ENCODE data around the gene GALNT1.

The GALNT1 gene

GRCh38 chr18:35662293-35663062 lies 80.9 kb downstream of the GALNT1 start:
- DNase-seq: no peak

- DNase-seq: no peak
Measured at GRCh38 chr18:35671966-35672603, 90.5 kb downstream of the GALNT1 start.

- DNase-seq: no peak
Measured at GRCh38 chr18:35672897-35673296, 91.4 kb downstream of the GALNT1 start.

DNA sequence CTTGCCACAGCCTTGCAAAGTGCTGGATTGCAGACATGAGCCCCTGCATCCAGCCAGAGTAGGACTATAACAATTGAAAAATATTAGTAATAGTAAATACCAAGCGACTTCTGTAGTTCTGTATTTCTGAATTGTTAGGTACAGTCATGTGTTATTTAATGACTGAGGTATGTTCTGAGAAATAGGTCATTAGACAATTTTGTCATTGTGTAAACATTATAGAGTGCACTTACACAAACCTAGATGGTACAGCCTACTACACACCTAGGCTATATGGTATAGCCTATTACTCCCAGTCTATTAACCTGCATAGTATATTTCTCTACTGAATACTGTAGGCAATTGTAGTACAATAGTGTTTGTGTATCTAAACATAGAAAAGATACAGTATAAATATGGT lies 92.1 kb downstream of the GALNT1 start:
- DNase-seq: no peak

GRCh38 chr18:35680139-35680551 lies 98.6 kb downstream of the GALNT1 start:
- no peak for DNase-seq

GRCh38 chr18:35682281-35682867 lies 100.8 kb downstream of the GALNT1 start:
- no peak for DNase-seq

GRCh38 chr18:35683021-35683420 lies 101.5 kb downstream of the GALNT1 start:
- no peak for DNase-seq

DNA sequence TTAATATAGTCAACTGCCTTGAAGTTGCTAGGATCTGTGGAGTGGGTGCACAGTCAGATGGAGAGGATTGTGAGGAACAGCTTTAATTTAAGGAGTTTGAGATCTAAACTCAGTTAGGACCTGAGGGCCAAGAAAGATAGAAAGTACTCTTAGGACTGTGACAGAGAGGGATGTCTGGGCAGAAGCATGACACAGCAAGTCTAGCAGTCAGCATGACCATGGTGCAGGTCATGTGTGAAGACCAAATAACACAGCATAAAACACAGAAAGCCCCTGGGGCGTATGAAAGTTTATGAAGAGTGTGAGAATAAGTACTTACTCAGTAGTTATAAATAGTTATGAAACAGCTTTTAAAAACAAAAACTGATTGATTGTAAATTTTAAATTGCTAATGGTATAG lies 107.2 kb downstream of the GALNT1 start:
- no peak for DNase-seq

DNA sequence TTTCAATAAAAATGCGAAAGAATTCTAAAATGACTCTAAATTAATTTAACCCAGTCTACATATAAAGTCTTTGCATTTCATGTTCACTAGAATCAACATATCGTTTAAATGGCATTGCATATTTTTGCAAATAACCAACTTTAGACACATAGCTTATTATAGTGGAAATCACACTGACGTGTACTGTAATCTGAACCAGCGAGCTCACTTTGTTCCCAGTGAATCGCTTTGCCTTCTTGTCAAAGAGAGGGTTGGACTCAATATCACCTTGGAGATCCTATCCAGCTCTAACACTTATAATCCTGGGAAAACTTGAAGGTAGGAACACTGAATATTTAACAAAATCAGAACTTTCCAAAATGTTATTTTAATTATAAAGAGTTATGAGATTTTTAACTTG lies 108.2 kb downstream of the GALNT1 start:
- DNase-seq: no peak

DNA sequence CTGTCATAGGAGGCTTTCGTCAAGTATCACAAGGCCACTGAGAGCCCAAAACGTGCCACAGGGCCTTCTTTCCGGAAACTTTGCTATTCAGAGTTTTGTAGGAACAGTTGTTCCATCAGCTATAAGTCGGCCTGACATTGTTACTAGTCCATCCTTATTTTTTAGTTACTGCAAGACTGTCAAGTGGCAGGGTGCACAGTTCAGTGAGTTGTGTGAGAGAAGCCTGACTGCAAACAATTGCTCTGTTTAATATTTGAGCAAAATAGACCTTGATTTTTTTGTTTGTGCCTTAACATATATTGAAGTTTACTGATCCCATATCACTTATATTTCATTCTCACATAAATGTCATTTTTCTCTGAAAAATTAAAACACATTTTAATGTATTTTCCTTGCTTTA lies 110.1 kb downstream of the GALNT1 start:
- DNase-seq: no peak

DNA sequence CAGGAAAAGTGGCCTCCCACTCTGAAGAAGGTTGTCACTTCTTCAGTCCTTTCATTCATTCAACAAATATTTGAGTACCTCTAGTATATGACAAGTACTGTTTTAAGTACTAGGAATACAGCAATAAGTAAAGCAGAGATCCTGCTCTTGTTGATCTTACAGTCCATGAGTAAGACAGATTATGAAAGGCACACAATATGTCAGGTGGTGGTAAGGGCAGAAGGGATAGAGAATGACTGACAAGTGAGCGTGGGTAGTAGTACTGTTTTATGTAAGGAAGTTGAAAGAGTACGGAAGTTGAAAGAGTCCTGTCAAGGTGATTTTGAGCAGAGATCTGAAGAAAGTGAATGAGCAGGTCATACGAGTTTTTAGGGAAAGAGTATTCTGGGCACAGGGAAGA lies 111.3 kb downstream of the GALNT1 start:
- no peak for DNase-seq

GRCh38 chr18:35693829-35694228 lies 112.3 kb downstream of the GALNT1 start:
- no peak for DNase-seq

DNA sequence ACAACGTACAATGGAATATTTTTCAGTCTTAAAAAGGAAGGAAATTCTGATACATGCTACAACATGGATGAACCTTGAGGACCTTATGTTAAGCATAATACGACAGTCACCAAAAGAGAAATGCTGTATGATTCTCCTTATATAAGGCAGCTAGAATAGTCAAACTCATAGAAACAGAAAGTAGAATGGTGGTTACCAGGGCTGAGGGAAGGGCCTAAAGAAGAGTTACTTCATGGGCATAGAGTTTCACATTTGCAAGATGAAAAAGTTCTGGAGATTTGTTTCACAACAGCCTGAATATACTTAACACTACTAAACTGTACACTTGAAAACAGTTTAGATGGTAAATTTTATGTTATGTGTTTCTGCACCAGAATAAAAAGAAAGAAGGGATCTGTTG lies 113.3 kb downstream of the GALNT1 start:
- no peak for DNase-seq

- DNase-seq: peak in 1 of 56 donors; percentile 43
Measured at GRCh38 chr18:35695384-35695783, 113.8 kb downstream of the GALNT1 start.

- peak in 55 of 56 donors; percentile 4 to 94 (median 77) for DNase-seq
Measured at GRCh38 chr18:35695803-35696202, 114.3 kb downstream of the GALNT1 start.

GRCh38 chr18:35696307-35696706 lies 114.8 kb downstream of the GALNT1 start:
- no peak for DNase-seq

DNA sequence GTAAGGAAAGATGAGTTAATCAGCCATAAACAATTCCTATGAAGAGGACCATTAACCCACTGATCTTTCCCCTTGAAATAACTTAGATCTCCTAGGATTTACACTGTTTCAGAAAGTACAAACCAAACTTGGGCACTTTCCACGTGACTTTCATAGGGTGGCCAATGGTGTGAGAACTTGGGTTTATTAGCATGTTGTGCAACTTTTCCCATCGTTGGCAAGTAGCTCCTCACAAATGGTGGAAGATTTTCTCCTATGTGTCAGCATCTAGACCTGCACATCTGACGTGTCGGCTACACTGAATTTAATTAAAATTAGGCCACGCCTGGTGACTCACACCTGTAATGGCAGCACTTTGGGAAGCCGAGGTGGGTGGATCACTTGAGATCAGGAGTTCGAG lies 116.3 kb downstream of the GALNT1 start:
- no peak for DNase-seq

DNA sequence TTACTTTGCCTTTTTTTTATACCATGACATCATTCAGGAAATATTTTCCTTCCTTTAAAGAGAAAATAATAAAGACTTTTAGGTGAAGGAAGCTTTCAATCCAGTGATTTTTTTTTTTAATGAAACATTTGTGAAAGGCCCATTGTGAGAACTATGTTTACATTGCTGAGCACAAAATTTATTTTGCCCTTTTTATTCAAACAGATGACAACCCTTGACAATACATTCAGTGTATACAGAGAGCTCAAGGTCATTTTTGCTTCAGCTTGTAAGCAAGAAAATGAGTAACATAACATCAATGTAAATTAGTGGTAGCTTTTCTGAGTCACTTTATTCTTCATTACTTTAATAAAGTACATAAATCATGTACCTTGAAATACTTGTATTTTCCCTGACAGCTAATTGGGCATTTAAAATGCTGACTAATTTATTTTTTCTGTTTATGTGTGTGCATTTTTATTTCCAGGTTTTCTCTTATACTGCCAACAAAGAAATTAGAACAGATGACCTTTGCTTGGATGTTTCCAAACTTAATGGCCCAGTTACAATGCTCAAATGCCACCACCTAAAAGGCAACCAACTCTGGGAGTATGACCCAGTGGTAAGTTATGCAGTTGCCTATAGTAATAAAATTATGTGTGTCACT lies 121.6 kb downstream of the GALNT1 start:
- no peak for DNase-seq

DNA sequence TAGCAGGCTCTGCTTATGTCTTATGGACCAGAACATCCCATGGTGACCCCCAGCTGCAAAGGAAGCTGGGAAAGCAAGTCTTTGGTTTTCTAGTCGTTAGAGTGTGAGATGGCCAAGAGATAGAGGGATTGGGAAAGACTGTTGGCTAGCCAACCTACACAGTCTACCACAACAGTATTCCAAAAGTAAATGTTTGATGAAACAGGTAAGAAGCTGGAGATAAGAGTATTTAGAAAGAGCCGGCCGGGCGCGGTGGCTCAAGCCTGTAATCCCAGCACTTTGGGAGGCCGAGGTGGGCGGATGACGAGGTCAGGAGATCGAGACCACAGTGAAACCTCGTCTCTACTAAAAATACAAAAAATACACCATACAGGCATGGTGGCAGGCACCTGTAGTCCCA lies 124.4 kb downstream of the GALNT1 start:
- DNase-seq: no peak

DNA sequence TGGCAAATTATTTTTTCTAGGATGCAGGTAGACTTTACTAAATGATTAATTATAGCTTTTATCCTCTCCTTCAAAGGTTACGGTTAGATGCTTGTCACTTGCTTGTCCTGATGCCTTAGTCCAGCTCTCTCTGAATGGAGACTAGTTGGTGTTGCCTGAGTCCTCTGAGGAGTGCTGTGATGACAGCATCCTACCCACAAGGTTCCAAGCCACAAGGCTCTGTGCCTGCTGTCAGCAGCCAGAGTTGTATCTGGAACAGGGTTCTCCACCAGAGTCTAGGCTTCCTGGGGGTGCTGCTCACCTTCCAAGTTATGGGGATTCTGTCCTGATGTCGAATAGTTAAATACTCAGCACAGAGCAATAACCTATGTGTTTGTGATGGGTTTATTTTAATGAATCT lies 125.7 kb downstream of the GALNT1 start:
- DNase-seq: no peak

GRCh38 chr18:35707674-35708073 lies 126.1 kb downstream of the GALNT1 start:
- DNase-seq: peak in 5 of 56 donors; percentile 4 to 25 (median 19)

- no peak for DNase-seq
Measured at GRCh38 chr18:35710581-35710980, 129.0 kb downstream of the GALNT1 start.
